ENCODE results near the gene TMEM217. TPM values are rescaled to one million over a fixed set of nuclear protein-coding genes. Genes with fewer than 3 reads are reported as not detected.
A peak's percentile ranks its signal among the peaks of the same experiment; 100 is the strongest.
"Not testable (repeated sequence)": the region's sequence is repeated elsewhere in the genome, so short reads cannot be mapped to it uniquely, and the experiment has no call there.

The TMEM217 gene
- total RNA-seq (2014; rRNA removed; shearing (Covaris generic)): 0.12 and 0.40 TPM in 2 replicates

- peak; percentile 99 for DNase-seq (ENCODE audit: low read depth)
These were observed at the start of gene TMEM217, which contains the start of gene TBC1D22B for GRCh38 chr6:37257634-37258404. Gene TMEM217 (minus strand): TSS chr6:37258144. CDS start chr6:37219030, 39,114 bp downstream. Gene TBC1D22B (plus strand): TSS chr6:37257772. CDS start chr6:37257918, 146 bp downstream.

GRCh38 chr6:37307484-37307883 lies 49.5 kb upstream of the TMEM217 start:
- not testable (repeated sequence) for DNase-seq (ENCODE audit: low read depth)

GRCh38 chr6:37306624-37307222 lies 48.8 kb upstream of the TMEM217 start:
- DNase-seq (ENCODE audit: low read depth): no peak

- DNase-seq (ENCODE audit: low read depth): no peak
These were observed 48.0 kb upstream of the TMEM217 start for GRCh38 chr6:37305841-37306425.

GRCh38 chr6:37304766-37305165 lies 46.8 kb upstream of the TMEM217 start:
- DNase-seq (ENCODE audit: low read depth): no peak

- DNase-seq (ENCODE audit: low read depth): no peak
These were observed 46.1 kb upstream of the TMEM217 start for GRCh38 chr6:37303891-37304503.

GRCh38 chr6:37303091-37303660 lies 45.2 kb upstream of the TMEM217 start:
- DNase-seq (ENCODE audit: low read depth): no peak

GRCh38 chr6:37302086-37302686 lies 44.2 kb upstream of the TMEM217 start:
- no peak for DNase-seq (ENCODE audit: low read depth)

GRCh38 chr6:37299990-37300389 lies 42.0 kb upstream of the TMEM217 start:
- no peak for DNase-seq (ENCODE audit: low read depth)

GRCh38 chr6:37298958-37299357 lies 41.0 kb upstream of the TMEM217 start:
- no peak for DNase-seq (ENCODE audit: low read depth)

- DNase-seq (ENCODE audit: low read depth): not testable (repeated sequence)
These were observed 39.7 kb upstream of the TMEM217 start for GRCh38 chr6:37297637-37298036.

GRCh38 chr6:37293426-37293825 lies 35.5 kb upstream of the TMEM217 start:
- no peak for DNase-seq (ENCODE audit: low read depth)

GRCh38 chr6:37289931-37290330 lies 32.0 kb upstream of the TMEM217 start:
- DNase-seq (ENCODE audit: low read depth): no peak

GRCh38 chr6:37288247-37288646 lies 30.3 kb upstream of the TMEM217 start:
- peak; percentile 20 for DNase-seq (ENCODE audit: low read depth)

GRCh38 chr6:37287519-37288157 lies 29.7 kb upstream of the TMEM217 start:
- DNase-seq (ENCODE audit: low read depth): no peak

GRCh38 chr6:37285861-37286311 lies 27.9 kb upstream of the TMEM217 start:
- DNase-seq (ENCODE audit: low read depth): no peak

- no peak for DNase-seq (ENCODE audit: low read depth)
These were observed 26.8 kb upstream of the TMEM217 start for GRCh38 chr6:37284781-37285180.

- DNase-seq (ENCODE audit: low read depth): no peak
These were observed 25.8 kb upstream of the TMEM217 start for GRCh38 chr6:37283671-37284151.

- no peak for DNase-seq (ENCODE audit: low read depth)
These were observed 25.3 kb upstream of the TMEM217 start for GRCh38 chr6:37283268-37283667.

- DNase-seq (ENCODE audit: low read depth): no peak
These were observed 24.4 kb upstream of the TMEM217 start for GRCh38 chr6:37282371-37282770.
